Ascending aorta (tissue), 2 donors: ENCODE results near the gene GRWD1. TPM values are rescaled to one million over a fixed set of nuclear protein-coding genes. Genes with fewer than 3 reads are reported as not detected.
A peak's percentile ranks its signal among the peaks of the same experiment; 100 is the strongest.

Experiments
- DNase-seq, 2 donors: peaks; one replicate each; pipeline ENCODE4 v3.0.0-alpha.2; 2019; ENCODE audit warnings: low spot score in 2 of 2
- H3K27ac ChIP-seq, 2 donors: fragments of 200-600 bp; sonication (generic); one replicate each; pipeline ENCODE4 v1.5.1; 2016 to 2017; ENCODE audit warnings: mild to moderate bottlenecking in 1 of 2
- H3K27me3 ChIP-seq: fragments of 200-600 bp; sonication (generic); one replicate; pipeline ENCODE4 v1.5.1; 2017
- H3K36me3 ChIP-seq, 2 donors: fragments of 200-600 bp; sonication (generic); one replicate each; pipeline ENCODE4 v1.5.1; 2016
- H3K4me1 ChIP-seq, 2 donors: fragments of 200-600 bp; sonication (generic); one replicate each; pipeline ENCODE4 v1.5.1; 2016 to 2017; ENCODE audit warnings: mild to moderate bottlenecking in 1 of 2
- H3K4me3 ChIP-seq, 2 donors: fragments of 200-600 bp; sonication (generic); one replicate each; pipeline ENCODE4 v1.5.1; 2016 to 2017; ENCODE audit warnings: mild to moderate bottlenecking in 1 of 2
- H3K9me3 ChIP-seq, 2 donors: fragments of 200-600 bp; sonication (generic); one replicate each; pipeline ENCODE4 v1.5.1; 2016
- CTCF ChIP-seq, 3 experiments: fragments of 200-600 bp in 2 of 3; fragments of 450-650 bp in 1 of 3; sonication (generic) in 2 of 3; IDR thresholded peaks; one replicate each; pipeline ENCODE4 v1.5.1; 2016 to 2019; ENCODE audit warnings: antibody characterized with exemption in 3 of 3, mild to moderate bottlenecking in 1 of 3, moderate library complexity in 1 of 3
- intact Hi-C: fragments of 100-400 bp; cut with DNase I; formaldehyde crosslinking; loops from one replicate; pipeline ENCODE4 v1.15.1; 2023
- total RNA-seq: library from RNA; depleted of rRNA; stranded (reverse); fragments of >200 nt; gene quantifications from one replicate; pipeline ENCODE4 v1.1.0, GENCODE V29; 2016

Gene GRWD1
- total RNA-seq, 1 donor from 2014 or later, result 16.0 TPM

GRCh38 chr19:48405850-48406249 lies 39.9 kb upstream of the GRWD1 start:
- Histone ChIP-seq H3K36me3 (no peaks in the 10 kb centered on the region), H3K4me3 (no peak overlapping the region), H3K27me3 (no peaks in the 10 kb centered on the region), H3K9me3 (no peaks in the 10 kb centered on the region), H3K4me1 (no peaks in the 10 kb centered on the region), H3K27ac (no peak overlapping the region)
- no peak for TF ChIP-seq CTCF (IDR thresholded peaks at IDR 0.05)
- intact Hi-C loops, result no loop called here
- DNase-seq, result no peak

GRCh38 chr19:48413879-48414587 lies 31.8 kb upstream of the GRWD1 start:
- no peak for TF ChIP-seq CTCF (IDR thresholded peaks at IDR 0.05)
- no peaks in the 10 kb centered on the region for H3K27me3 ChIP-seq
- H3K4me3 ChIP-seq, result no peak overlapping the region
- H3K36me3 ChIP-seq, result no peaks in the 10 kb centered on the region
- no peaks in the 10 kb centered on the region for H3K4me1 ChIP-seq
- no peak overlapping the region for H3K27ac ChIP-seq
- no peaks in the 10 kb centered on the region for H3K9me3 ChIP-seq
- intact Hi-C loops, result no loop called here
- no peak for DNase-seq

GRCh38 chr19:48415395-48415794 lies 30.4 kb upstream of the GRWD1 start:
- Histone ChIP-seq H3K9me3 (no peaks in the 10 kb centered on the region), H3K4me1 (no peaks in the 10 kb centered on the region), H3K27ac (no peak overlapping the region), H3K4me3 (peak overlapping the region in 1 of 2 donors; percentile 48), H3K27me3 (no peaks in the 10 kb centered on the region), H3K36me3 (no peaks in the 10 kb centered on the region)
- TF ChIP-seq CTCF (IDR thresholded peaks at IDR 0.05), result no peak
- DNase-seq, result peak; percentile 31 to 75
- intact Hi-C loops, result no loop called here

GRCh38 chr19:48415806-48416221 lies 30.0 kb upstream of the GRWD1 start:
- no peaks in the 10 kb centered on the region for H3K4me1 ChIP-seq
- no peak for TF ChIP-seq CTCF (IDR thresholded peaks at IDR 0.05)
- no peaks in the 10 kb centered on the region for H3K27me3 ChIP-seq
- peak overlapping the region in 1 of 2 donors; percentile 42 for H3K4me3 ChIP-seq
- intact Hi-C loops, result no loop called here
- H3K9me3 ChIP-seq, result no peaks in the 10 kb centered on the region
- H3K36me3 ChIP-seq, result no peaks in the 10 kb centered on the region
- H3K27ac ChIP-seq, result no peak overlapping the region
- no peak for DNase-seq

- no peaks in the 10 kb centered on the region for H3K36me3 ChIP-seq
- H3K9me3 ChIP-seq, result no peaks in the 10 kb centered on the region
- H3K27me3 ChIP-seq, result no peaks in the 10 kb centered on the region
- intact Hi-C loops, result no loop called here
- no peaks in the 10 kb centered on the region for H3K4me1 ChIP-seq
- no peak for DNase-seq
- H3K27ac ChIP-seq, result no peak overlapping the region
- no peak overlapping the region for H3K4me3 ChIP-seq
- TF ChIP-seq CTCF (IDR thresholded peaks at IDR 0.05), result no peak
Observed at GRCh38 chr19:48417421-48417820, 28.4 kb upstream of the GRWD1 start.
